GM12878 (cell line): ENCODE results near the gene MAP3K7. TPM values are rescaled to one million over a fixed set of nuclear protein-coding genes. Genes with fewer than 3 reads are reported as not detected.

Experiments used
- ATAC-seq: fragments of 200-7000 bp; cut with Tn5 transposase; 3 replicates; pipeline ENCODE4 v1.9.1; 2020; ENCODE audit warnings: mild to moderate bottlenecking, moderate library complexity
- BruUV-seq: library from RNA; stranded (reverse); fragments of 400-500 nt; replicated peaks from 2 replicates; lab custom pipeline; 2021; lab: Mats Ljungman, UMichigan
- CTCF ChIA-PET: fragments of 300-600 bp; sonication (Branson Sonifier 250); formaldehyde crosslinking; extraction: SDS; loops from one replicate; lab custom pipeline; 2021; ENCODE audit warnings: inconsistent platforms; lab: Yijun Ruan, JAX
- POLR2A ChIA-PET: fragments of 350-600 bp; formaldehyde crosslinking; extraction: SDS; loops from one replicate; lab custom pipeline; 2021; ENCODE audit warnings: inconsistent platforms; lab: Charles Lee
- RAD21 ChIA-PET: fragments of 300-600 bp; sonication (Branson Sonifier 250); formaldehyde crosslinking; loops from one replicate; lab custom pipeline; 2023; ENCODE audit warnings: antibody characterized with exemption; ENCODE audit not compliant: unreplicated experiment; lab: Charles Lee
- SMC1A ChIA-PET: fragments of 300-600 bp; sonication (Branson Sonifier 250); formaldehyde crosslinking; loops from one replicate; lab custom pipeline; 2023; ENCODE audit not compliant: unreplicated experiment, uncharacterized antibody; lab: Charles Lee
- DNase-seq: peaks from one replicate; pipeline ENCODE4 v3.0.0-alpha.2; 2011; ENCODE audit warnings: low read depth, low spot score
- FAIRE-seq: peaks from 3 replicates; lab custom pipeline; 2011; peaks lifted over from hg19 to GRCh38; lab: Jason Lieb, UNC
- H2AFZ ChIP-seq: 2 replicates; pipeline ENCODE4 v1.6.0; 2011; ENCODE audit warnings: low read depth, low read length, control low read depth; ENCODE audit not compliant: control insufficient read depth
- H3K27ac ChIP-seq: 2 replicates; pipeline ENCODE4 v1.5.1; 2011; ENCODE audit warnings: control low read depth; ENCODE audit not compliant: control insufficient read depth, insufficient read depth
- H3K27me3 ChIP-seq, 2 experiments: replicated peaks in 1 of 2; 2 replicates each; pipeline versions ENCODE4 v1.6.0 to v1.6.1; 2011; ENCODE audit warnings: low read length in 1 of 2; ENCODE audit not compliant: control insufficient read depth in 2 of 2, insufficient read depth in 2 of 2
- H3K36me3 ChIP-seq, 2 experiments: 2 replicates each; pipeline ENCODE4 v1.5.1; 2011; ENCODE audit warnings: low read length in 1 of 2; ENCODE audit not compliant: control insufficient read depth in 2 of 2, insufficient read depth in 2 of 2
- H3K4me1 ChIP-seq: 2 replicates; pipeline ENCODE4 v1.6.1; 2011; ENCODE audit warnings: mild to moderate bottlenecking, low read length, moderate library complexity, mixed read lengths; ENCODE audit not compliant: control insufficient read depth, insufficient read depth
- H3K4me2 ChIP-seq: 2 replicates; pipeline ENCODE4 v1.6.0; 2011; ENCODE audit warnings: control low read depth; ENCODE audit not compliant: control insufficient read depth, insufficient read depth
- H3K4me3 ChIP-seq: fragments of 200-600 bp; sonication (generic); 2 replicates; pipeline ENCODE4 v1.5.1; 2016
- H3K79me2 ChIP-seq: 2 replicates; pipeline ENCODE4 v1.6.0; 2011; ENCODE audit warnings: low read length; ENCODE audit not compliant: control insufficient read depth, insufficient read depth
- H3K9ac ChIP-seq: 2 replicates; pipeline ENCODE4 v1.8.0; 2011; ENCODE audit warnings: low read length, control low read depth, mixed read lengths; ENCODE audit not compliant: control insufficient read depth, insufficient read depth
- H3K9me3 ChIP-seq: replicated peaks from 3 replicates; pipeline ENCODE4 v1.5.1; 2011; ENCODE audit warnings: mild to moderate bottlenecking, low read length; ENCODE audit not compliant: control insufficient read depth, insufficient read depth
- H4K20me1 ChIP-seq: 2 replicates; pipeline ENCODE4 v1.6.0; 2011; ENCODE audit not compliant: control insufficient read depth, insufficient read depth
- ASH2L ChIP-seq: fragments of 300-600, 200-600 bp; sonication (generic); IDR thresholded peaks from 2 replicates; pipeline ENCODE4 v1.6.1; 2017; ENCODE audit warnings: low read depth, mild to moderate bottlenecking, borderline replicate concordance
- FOXM1 ChIP-seq: IDR thresholded peaks from 2 replicates; pipeline ENCODE4 v1.6.1; 2012; ENCODE audit warnings: low read depth, mild to moderate bottlenecking, inconsistent platforms, low read length, moderate library complexity
- JUNB ChIP-seq: IDR thresholded peaks from 2 replicates; pipeline ENCODE4 v1.6.1; 2016; ENCODE audit warnings: antibody characterized with exemption, mild to moderate bottlenecking
- LARP7 ChIP-seq: fragments of 450-650 bp; IDR thresholded peaks from 2 replicates; pipeline ENCODE4 v1.6.1; 2017; ENCODE audit warnings: mild to moderate bottlenecking
- MYC ChIP-seq: IDR thresholded peaks from 2 replicates; pipeline ENCODE4 v1.6.1; 2011; ENCODE audit warnings: mild to moderate bottlenecking, low read length, moderate library complexity, inconsistent platforms; ENCODE audit not compliant: insufficient read depth, insufficient replicate concordance, insufficient read length, severe bottlenecking
- RELA ChIP-seq: fragments of 450-650 bp; IDR thresholded peaks from 2 replicates; pipeline ENCODE4 v1.8.0; 2014; ENCODE audit warnings: borderline replicate concordance; ENCODE audit not compliant: partially characterized antibody
- TBL1XR1 ChIP-seq: IDR thresholded peaks from 2 replicates; pipeline ENCODE4 v1.6.1; 2012; ENCODE audit warnings: low read depth, low read length, improper control_type of control experiment
- YBX1 ChIP-seq: fragments of 450-650 bp; IDR thresholded peaks from 2 replicates; pipeline ENCODE4 v1.6.1; 2016; ENCODE audit warnings: antibody characterized with exemption
- WGBS: methylation state at CpG from one replicate; pipeline ENCODE4 v1.1.6; 2016; ENCODE audit warnings: low lambda C conversion rate; ENCODE audit not compliant: insufficient replicate concordance, insufficient coverage; ENCODE audit errors: missing lambda C conversion rate; 5-methylcytosine and 5-hydroxymethylcytosine counted together
- in situ Hi-C: fragments of 300-500 bp; cut with MboI; formaldehyde crosslinking; loops from 9 replicates; pipeline ENCODE4 v1.14.3; 2018; ENCODE audit warnings: mixed read lengths
- intact Hi-C: fragments of 100-400 bp; cut with micrococcal nuclease; formaldehyde crosslinking; loops from one replicate; pipeline ENCODE4 v1.14.2; 2022; ENCODE audit not compliant: unreplicated experiment
- polyA plus RNA-seq, 11 experiments: library from polyadenylated mRNA; depleted of rRNA in 4 of 11; unstranded in 6 of 11; stranded (reverse) in 5 of 11; fragments of >200 nt; fragmentation: Nextera tagmentation in 4 of 11; fragmentation: Illumina TruSeq in 1 of 11; extraction: Ambion mirVana in 4 of 11; extraction: Trizol in 1 of 11; gene quantifications; 1 replicate in 1 of 11; 2 replicates in 10 of 11; pipeline versions ENCODE4 v1.2.1 to v1.2.3, GENCODE V29; 2011 to 2016; ENCODE audit warnings: inconsistent platforms in 2 of 11, missing spikeins in 2 of 11, low read depth in 1 of 11
- total RNA-seq, 4 experiments: library from RNA; depleted of rRNA in 3 of 4; stranded (reverse); fragments of >200 nt in 3 of 4; fragmentation: Illumina TruSeq in 1 of 4; extraction: Trizol in 1 of 4; gene quantifications; 2 replicates each; pipeline versions ENCODE4 v1.2.1 to v1.2.3, GENCODE V29; 2013 to 2021
- TF ChIP-seq, protein P1 (sequence below): fragments of 450-650 bp; IDR thresholded peaks from 2 replicates; pipeline ENCODE4 v1.6.1; 2017; ENCODE audit warnings: mild to moderate bottlenecking, low read depth, inconsistent platforms; ENCODE audit not compliant: poor library complexity, severe bottlenecking
- TF ChIP-seq, protein P2 (sequence below): IDR thresholded peaks from 2 replicates; pipeline ENCODE4 v1.6.1; 2011; ENCODE audit warnings: borderline replicate concordance, low read depth, mild to moderate bottlenecking, moderate library complexity, mixed read lengths, low read length; ENCODE audit not compliant: insufficient read depth; ENCODE audit errors: extremely low read length
- TF ChIP-seq, protein P3 (sequence below): fragments of 450-650 bp; IDR thresholded peaks from 2 replicates; pipeline ENCODE4 v1.6.1; 2016; ENCODE audit warnings: mild to moderate bottlenecking
- TF ChIP-seq, protein P4 (sequence below): IDR thresholded peaks from 2 replicates; pipeline ENCODE4 v1.6.1; 2012; ENCODE audit warnings: low read depth, low read length, improper control_type of control experiment

The MAP3K7 gene
- total and polyA plus RNA-seq, 10 of the 15 experiments (the other 5 are each of a cell fraction or from before 2014, with no cell fraction given): 7.0 to 42.6 (median 22.0) TPM

DNA sequence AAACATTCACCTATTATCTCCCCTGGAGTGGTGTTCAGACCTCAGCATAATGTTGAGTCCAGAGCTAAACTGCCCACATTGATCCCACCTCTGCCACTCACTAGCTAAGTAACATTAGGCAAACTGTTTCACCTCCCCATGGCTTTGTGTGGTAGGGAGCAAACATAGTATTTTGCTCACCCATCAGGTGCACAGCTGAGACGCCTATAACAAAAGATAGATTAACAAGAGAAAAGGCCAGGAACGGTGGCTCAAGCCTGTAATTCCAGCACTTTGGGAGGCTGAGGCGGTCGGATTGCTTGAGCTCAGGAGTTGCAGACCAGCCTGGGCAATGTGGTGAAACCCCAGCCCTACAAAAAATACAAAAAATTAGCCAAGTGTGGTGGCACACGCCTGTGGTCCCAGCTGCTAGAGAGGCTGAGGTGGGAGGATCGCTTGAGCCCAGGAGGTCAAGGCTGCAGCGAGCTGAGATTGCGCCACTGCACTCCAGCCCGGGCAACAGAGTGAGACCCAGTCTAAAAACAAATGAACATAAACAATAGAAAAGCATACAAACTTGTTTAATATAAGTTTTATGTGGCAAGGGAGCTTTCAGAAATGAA lies 91.6 kb downstream of the MAP3K7 start:
- DNase-seq (no peak), ATAC-seq (no peak), FAIRE-seq (no peak)
- no peak overlapping the region for H2AFZ ChIP-seq
- no peaks in the 10 kb centered on the region for H3K36me3 ChIP-seq
- H3K4me3 ChIP-seq: no peak overlapping the region
- H4K20me1 ChIP-seq: no peaks in the 10 kb centered on the region; the same call in 1 of the 2 replicates
- POLR2A ChIA-PET: no interaction called here
- no peaks in the 10 kb centered on the region for H3K79me2 ChIP-seq
- H3K27ac ChIP-seq: no peak overlapping the region
- WGBS: 50% methylated on average over 9 of the region's 9 CpGs
- no peaks in the 10 kb centered on the region for H3K9me3 ChIP-seq
- intact Hi-C loops (no loop called here), in situ Hi-C loops (no loop called here)
- no peaks in the 10 kb centered on the region for H3K4me1 ChIP-seq
- BruUV-seq: no TSS peak
- peaks cover 0 to 1% of the 10 kb centered on the region in 2 experiments; a peak in 2 of 4 replicates for H3K27me3 ChIP-seq
- CTCF ChIA-PET: no interaction called here
- TF ChIP-seq, protein P1, sequence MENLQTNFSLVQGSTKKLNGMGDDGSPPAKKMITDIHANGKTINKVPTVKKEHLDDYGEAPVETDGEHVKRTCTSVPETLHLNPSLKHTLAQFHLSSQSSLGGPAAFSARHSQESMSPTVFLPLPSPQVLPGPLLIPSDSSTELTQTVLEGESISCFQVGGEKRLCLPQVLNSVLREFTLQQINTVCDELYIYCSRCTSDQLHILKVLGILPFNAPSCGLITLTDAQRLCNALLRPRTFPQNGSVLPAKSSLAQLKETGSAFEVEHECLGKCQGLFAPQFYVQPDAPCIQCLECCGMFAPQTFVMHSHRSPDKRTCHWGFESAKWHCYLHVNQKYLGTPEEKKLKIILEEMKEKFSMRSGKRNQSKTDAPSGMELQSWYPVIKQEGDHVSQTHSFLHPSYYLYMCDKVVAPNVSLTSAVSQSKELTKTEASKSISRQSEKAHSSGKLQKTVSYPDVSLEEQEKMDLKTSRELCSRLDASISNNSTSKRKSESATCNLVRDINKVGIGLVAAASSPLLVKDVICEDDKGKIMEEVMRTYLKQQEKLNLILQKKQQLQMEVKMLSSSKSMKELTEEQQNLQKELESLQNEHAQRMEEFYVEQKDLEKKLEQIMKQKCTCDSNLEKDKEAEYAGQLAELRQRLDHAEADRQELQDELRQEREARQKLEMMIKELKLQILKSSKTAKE: no peak
- TF ChIP-seq JUNB: no peak
- no peak for TF ChIP-seq MYC
- no peak for TF ChIP-seq ASH2L
- TF ChIP-seq, protein P2, sequence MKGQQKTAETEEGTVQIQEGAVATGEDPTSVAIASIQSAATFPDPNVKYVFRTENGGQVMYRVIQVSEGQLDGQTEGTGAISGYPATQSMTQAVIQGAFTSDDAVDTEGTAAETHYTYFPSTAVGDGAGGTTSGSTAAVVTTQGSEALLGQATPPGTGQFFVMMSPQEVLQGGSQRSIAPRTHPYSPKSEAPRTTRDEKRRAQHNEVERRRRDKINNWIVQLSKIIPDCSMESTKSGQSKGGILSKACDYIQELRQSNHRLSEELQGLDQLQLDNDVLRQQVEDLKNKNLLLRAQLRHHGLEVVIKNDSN: no peak
- no peak for TF ChIP-seq TBL1XR1
- no peak for TF ChIP-seq RELA
- TF ChIP-seq, protein P3, sequence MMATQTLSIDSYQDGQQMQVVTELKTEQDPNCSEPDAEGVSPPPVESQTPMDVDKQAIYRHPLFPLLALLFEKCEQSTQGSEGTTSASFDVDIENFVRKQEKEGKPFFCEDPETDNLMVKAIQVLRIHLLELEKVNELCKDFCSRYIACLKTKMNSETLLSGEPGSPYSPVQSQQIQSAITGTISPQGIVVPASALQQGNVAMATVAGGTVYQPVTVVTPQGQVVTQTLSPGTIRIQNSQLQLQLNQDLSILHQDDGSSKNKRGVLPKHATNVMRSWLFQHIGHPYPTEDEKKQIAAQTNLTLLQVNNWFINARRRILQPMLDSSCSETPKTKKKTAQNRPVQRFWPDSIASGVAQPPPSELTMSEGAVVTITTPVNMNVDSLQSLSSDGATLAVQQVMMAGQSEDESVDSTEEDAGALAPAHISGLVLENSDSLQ: no peak
- no peak for TF ChIP-seq YBX1
- TF ChIP-seq LARP7: no peak
- TF ChIP-seq, protein P4, sequence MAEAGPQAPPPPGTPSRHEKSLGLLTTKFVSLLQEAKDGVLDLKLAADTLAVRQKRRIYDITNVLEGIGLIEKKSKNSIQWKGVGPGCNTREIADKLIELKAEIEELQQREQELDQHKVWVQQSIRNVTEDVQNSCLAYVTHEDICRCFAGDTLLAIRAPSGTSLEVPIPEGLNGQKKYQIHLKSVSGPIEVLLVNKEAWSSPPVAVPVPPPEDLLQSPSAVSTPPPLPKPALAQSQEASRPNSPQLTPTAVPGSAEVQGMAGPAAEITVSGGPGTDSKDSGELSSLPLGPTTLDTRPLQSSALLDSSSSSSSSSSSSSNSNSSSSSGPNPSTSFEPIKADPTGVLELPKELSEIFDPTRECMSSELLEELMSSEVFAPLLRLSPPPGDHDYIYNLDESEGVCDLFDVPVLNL: no peak
- no peak for TF ChIP-seq FOXM1
- H3K9ac ChIP-seq: no peak overlapping the region
- no peak overlapping the region for H3K4me2 ChIP-seq
- SMC1A ChIA-PET: interaction anchor here (0.7 kb wide), 1 partner anchor 555 kb away, joined by 3 read pairs; no protein-coding TSS in a partner anchor
- RAD21 ChIA-PET: no interaction called here
